Testis (tissue), 2 donors: ENCODE data around the gene CCDC188.

Experiments used
- POLR2A ChIP-seq: fragments of 450-650 bp; IDR thresholded peaks from one replicate; pipeline ENCODE4 v1.6.1; 2017; ENCODE audit warnings: antibody characterized with exemption, mild to moderate bottlenecking, moderate library complexity
- TF ChIP-seq, protein P1 (sequence below), 3 experiments: fragments of 450-650 bp in 2 of 3; fragments of 200-600 bp in 1 of 3; sonication (generic) in 1 of 3; IDR thresholded peaks; one replicate each; pipeline ENCODE4 v1.5.1; 2016 to 2019; ENCODE audit warnings: antibody characterized with exemption in 3 of 3, mild to moderate bottlenecking in 2 of 3, moderate library complexity in 1 of 3

DNA sequence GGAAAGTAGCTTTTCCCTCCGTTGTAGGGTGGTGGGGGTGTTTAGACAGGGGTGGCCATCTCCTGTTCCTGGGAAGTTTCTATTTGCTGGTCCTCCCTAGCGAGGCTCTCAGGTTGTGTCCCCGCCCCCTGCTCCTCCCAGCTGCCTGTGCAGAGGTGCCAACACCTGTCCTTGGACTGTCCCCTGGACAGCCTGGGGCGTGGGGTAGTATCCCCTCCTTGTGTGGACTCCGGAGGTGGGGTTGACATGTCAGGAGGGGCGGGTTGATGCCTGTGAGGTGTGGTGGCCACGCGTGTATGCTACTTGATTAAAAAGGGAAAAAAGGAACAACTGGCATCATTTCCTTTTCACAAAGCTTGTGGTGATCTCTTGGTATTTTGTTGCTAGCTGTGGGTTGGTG, 49.2 kb downstream of the CCDC188 start:
- TF ChIP-seq, protein P1, sequence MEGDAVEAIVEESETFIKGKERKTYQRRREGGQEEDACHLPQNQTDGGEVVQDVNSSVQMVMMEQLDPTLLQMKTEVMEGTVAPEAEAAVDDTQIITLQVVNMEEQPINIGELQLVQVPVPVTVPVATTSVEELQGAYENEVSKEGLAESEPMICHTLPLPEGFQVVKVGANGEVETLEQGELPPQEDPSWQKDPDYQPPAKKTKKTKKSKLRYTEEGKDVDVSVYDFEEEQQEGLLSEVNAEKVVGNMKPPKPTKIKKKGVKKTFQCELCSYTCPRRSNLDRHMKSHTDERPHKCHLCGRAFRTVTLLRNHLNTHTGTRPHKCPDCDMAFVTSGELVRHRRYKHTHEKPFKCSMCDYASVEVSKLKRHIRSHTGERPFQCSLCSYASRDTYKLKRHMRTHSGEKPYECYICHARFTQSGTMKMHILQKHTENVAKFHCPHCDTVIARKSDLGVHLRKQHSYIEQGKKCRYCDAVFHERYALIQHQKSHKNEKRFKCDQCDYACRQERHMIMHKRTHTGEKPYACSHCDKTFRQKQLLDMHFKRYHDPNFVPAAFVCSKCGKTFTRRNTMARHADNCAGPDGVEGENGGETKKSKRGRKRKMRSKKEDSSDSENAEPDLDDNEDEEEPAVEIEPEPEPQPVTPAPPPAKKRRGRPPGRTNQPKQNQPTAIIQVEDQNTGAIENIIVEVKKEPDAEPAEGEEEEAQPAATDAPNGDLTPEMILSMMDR (IDR thresholded peaks at IDR 0.05), result no peak
- no peak for TF ChIP-seq POLR2A
